ENCODE measurements around the gene CTSC. TPM values are rescaled to one million over a fixed set of nuclear protein-coding genes. Genes with fewer than 3 reads are reported as not detected.

The CTSC gene
- total RNA-seq (2014; rRNA removed; shearing (Covaris generic)): not detected in 2 replicates

DNA sequence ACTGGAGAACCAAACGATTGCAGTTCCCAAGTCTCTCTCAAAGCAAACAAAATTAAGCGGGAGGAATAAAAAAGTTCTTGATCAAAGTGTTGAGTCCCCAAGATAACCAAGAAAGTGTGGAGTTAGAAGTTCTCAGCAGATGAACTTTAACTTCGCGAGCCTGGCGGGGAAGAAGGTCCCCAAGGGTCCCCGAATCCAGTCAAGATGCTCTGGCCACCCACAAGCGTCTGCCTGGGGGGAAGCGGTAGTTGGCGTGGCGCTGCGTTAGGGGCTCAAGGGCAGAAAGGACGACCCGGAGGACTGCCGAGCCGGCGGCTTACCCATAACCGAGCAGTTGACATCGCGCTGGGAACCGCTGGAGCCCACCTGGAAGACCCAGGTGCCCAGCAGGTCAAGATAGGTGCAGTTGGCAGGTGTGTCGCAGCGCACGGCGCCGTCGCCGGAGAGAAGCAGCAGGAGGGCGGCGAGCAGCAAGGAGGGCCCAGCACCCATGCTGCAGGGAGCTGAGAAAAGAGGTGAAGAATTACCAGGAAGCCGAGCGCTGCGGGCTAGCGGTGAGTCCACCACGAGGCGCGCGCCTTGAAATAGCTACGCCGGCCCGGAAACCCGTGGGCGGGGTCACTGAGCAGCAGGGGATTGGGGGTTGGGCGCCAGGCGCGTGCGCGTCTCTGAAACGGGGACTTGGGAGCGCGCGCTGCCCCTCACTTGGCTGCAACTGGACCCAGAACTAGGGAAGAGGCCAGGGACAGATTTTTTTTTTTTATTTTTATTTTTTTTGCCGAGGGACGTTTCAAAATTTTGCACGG, at the start of gene CTSC:
TSS of gene CTSC (minus strand) at position 556 of the 806 bp plus-strand sequence. CDS start at position 492, 64 bp downstream.
- no peak for DNase-seq (ENCODE audit: low spot score)
- in situ Hi-C loops (cut with HindIII; ENCODE audit: low sequenced_read_pairs): no loop called here

DNA sequence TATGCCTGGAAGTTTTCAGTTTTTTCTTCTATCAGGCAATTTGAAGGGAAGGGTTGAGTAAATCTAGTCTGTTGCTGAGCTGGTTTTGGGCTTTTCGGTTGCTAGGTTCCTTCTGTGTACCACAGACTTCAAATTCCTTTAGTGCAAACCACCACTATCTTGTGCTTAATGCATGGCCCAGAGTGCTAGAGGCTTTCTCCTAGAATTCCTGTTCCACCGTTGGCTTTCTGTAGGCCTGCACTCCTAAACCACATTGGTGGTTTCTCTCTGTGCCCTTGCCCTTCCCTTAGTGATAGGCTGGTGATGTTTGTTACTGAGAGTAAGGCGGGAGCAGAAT, 47.1 kb upstream of the CTSC start:
- DNase-seq (ENCODE audit: low spot score): no peak

DNA sequence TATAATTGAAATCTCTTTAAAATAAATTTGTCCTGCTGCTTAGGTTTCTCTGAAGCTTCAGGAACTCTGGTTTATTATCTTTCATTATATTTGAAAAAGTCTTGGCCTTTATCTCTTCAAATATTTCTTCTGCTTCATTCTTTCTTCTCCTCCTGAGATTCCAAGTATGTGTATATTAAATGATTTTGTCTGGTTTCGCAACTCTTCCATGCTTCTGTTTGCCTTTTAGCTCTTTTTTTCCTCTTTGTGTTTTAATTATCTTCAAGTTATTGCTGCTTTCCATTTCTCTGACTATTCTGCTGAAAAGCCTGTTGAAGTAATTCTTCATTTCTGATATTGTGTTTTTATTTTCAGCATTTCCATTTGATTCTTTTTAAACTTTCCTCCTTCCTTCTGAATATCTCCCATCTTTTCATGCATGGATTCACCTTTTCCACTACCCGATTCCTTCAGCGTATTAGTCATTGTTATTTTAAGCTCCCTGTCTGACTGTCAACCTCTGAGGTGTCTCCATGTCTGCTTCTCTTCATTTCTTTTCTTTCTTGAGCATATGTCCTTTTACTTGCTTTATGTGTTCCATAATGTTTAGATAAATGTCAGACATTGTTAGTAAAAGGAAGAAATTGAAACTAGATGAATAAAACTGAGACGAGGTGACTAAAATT, 46.6 kb upstream of the CTSC start:
- in situ Hi-C loops (cut with HindIII; ENCODE audit: low sequenced_read_pairs): no loop called here
- no peak for DNase-seq (ENCODE audit: low spot score)

More for the DNA sequence above, 47.1 kb upstream of the CTSC start:
- in situ Hi-C loops (cut with HindIII; ENCODE audit: low sequenced_read_pairs): no loop called here

DNA sequence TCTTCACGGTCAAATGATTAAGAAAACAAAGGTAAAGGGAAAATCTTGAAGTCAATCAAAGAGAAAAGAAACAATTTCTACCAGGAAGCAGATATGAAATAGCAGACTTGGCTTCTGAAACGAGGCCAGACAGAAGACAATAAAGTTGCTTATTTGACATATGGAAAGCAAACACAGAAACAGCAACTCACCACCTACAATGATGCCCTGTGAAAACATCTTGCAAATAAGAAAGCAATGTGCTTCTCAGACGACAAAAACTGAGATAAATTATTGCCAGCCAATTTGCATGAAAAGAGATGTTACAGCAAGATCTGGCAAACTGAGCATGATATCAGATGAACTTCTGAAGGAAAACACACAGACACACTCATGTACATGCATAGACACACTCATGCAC, 45.9 kb upstream of the CTSC start:
- no peak for DNase-seq (ENCODE audit: low spot score)
- in situ Hi-C loops (cut with HindIII; ENCODE audit: low sequenced_read_pairs): no loop called here

DNA sequence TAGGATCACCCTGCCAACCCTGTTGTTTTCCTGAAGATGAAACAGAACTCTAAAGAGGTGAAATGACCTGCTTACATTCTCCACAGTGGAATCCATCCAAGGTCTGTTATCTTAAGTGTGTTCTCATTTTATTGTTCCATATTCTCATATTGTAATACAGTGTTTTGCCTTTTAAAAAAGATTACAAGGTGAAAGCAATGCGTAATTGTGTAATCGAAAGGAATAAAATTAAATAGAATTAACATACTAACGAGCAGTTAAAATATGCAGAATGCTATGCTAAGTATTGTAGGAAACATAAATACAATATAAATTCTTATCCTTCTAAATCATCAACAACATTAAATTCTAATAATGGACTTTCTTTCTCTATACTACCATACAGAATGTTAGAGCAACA, 41.6 kb upstream of the CTSC start:
- DNase-seq (ENCODE audit: low spot score): no peak
- in situ Hi-C loops (cut with HindIII; ENCODE audit: low sequenced_read_pairs): no loop called here

DNA sequence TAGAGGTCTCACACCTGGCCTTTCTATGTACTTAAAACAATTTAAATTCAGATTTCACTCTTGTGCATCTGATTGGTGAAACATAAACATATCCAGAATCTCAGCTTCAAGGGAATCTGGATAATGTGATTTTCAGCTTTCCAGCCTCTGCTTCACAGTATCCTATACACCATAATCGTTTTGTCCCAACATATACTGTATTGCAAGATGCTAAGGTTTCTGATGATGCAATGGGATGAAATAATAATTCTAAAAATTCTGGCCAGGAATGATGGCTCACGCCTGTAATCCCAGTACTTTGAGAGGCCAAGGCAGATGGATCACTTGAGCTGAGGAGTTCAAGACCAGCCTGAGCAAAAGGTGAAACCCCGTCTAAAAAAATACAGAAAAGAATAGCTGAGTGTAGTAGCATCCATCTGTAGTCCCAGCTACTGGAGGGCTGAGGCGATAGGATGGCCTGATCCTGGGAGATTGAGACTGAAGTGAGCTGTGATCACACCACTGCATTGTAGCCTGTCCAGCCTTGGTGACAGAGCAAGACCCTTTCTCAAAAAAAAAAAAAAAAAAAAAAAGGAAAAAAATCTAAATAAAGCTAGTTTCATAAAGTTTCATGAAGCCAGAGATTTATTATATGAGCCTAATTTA, 41.0 kb upstream of the CTSC start:
- DNase-seq (ENCODE audit: low spot score): no peak
- in situ Hi-C loops (cut with HindIII; ENCODE audit: low sequenced_read_pairs): no loop called here

DNA sequence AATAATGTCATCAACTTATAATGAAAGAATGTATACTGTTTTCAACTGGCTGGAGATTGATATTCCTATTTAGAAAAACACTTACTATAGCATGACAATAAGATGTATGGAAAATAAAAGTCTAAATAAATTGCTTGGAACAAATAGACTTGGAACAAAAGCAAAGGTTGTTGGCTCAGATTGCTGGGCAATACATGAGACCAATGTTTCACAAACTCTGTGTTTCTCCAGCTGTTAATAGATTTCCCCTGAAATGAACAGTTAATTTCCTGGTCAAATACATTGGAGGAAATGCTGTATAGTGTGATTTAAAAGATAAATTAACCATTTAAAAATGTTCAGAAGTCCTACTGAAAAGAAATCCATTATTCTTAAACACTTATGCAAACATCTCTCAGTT, 40.1 kb upstream of the CTSC start:
- DNase-seq (ENCODE audit: low spot score): no peak
- in situ Hi-C loops (cut with HindIII; ENCODE audit: low sequenced_read_pairs): no loop called here

DNA sequence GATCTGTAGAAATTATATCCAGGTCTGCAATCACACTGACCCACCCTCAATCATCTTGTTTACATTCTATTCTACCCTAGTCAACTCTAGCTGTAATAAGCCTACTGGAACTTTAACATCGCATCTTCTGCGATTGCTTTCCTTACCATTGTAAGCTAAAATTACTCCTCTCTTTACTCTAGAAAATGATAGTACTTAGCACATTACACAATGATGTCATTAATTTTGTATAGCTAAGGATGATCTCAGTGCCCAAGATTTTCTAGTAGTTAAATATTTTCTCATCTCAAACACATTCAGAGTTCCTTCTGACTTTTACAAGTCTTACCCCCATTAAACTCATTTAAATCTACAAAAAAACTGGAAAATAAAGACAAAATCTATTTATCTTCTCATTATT, 39.6 kb upstream of the CTSC start:
- no peak for DNase-seq (ENCODE audit: low spot score)
- in situ Hi-C loops (cut with HindIII; ENCODE audit: low sequenced_read_pairs): no loop called here

DNA sequence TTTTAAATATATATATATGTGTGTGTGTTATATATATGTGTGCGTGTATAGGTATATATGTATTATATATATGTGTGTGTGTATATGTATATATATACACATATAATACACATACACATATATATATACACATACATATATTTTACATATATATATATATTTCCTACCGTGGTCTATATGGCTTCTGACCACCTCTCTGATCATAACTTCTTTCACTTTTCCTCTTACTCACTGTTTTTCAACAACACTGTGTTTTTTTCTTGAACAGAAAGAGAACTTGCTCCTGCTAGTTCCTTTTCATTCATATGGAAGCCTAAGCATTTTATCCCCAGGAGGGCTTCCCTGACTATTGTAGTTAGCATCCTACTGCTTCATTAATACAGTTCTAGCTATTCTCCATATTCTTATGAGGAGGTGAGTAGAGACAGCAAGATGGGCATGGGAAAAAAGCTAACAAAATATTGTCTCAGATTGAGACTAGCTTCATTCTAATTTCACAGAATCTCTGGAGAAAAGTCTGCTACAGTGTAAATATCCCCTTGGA, 38.5 kb upstream of the CTSC start:
- in situ Hi-C loops (cut with HindIII; ENCODE audit: low sequenced_read_pairs): no loop called here

DNA sequence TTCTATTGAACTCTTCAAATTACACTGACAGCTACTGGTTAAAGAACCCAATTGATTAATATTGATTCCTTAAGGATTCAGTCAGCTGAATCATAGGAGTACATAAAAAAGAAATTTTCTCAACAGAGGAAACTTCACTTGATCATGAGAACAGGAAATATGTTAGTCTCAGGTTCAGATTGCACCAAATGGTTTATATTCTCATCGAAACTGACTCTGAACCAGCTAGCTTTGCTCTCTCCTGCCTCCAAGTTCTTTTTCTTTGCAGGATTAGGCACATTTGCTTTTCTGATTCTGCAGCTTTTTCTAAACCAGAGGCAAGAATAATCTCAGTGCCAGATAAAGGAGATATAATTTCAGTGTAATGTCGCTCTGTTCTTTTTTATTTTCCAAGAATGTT, 33.2 kb upstream of the CTSC start:
- in situ Hi-C loops (cut with HindIII; ENCODE audit: low sequenced_read_pairs): no loop called here
- no peak for DNase-seq (ENCODE audit: low spot score)

More for the DNA sequence above, 38.5 kb upstream of the CTSC start:
- no peak for DNase-seq (ENCODE audit: low spot score)

DNA sequence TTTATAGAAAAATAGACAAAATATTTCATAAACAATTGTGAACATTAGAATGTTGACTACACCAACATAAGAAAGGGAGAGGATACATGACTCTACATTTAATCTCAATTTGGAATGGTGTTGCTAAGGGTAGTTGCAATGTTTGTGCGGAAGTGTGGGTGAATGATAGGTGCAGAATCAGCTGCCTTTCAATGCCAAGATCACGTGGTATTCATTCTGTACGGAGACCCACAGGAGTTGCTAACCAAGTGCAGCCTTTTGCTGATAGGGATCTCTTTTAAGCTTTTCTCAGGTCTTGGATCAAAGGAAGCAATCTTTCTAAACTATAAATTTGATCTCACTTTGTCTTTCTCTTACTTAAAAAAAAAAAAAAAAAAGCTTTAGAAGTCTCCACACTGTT, 29.8 kb upstream of the CTSC start:
- DNase-seq (ENCODE audit: low spot score): no peak
- in situ Hi-C loops (cut with HindIII; ENCODE audit: low sequenced_read_pairs): no loop called here

DNA sequence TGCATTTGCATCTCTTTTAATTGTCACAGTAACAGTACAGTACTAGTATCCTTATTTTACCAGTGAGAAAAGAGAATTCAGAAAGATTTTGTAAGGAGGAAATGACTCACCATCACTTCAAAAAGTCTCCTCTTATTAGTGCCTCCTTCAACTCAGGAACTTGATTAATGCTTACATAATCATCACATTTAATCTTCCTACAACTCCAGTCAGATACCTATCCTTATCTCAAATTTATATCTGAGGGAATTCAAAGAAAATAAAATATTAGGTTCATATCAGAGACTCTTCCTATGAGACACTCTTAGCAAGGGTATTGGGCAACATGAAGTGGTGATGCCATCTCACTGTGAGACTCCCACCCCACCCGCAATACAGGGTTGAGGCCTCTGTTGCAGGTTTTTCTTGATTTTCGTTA, 26.1 kb upstream of the CTSC start:
- DNase-seq (ENCODE audit: low spot score): no peak
- in situ Hi-C loops (cut with HindIII; ENCODE audit: low sequenced_read_pairs): no loop called here

DNA sequence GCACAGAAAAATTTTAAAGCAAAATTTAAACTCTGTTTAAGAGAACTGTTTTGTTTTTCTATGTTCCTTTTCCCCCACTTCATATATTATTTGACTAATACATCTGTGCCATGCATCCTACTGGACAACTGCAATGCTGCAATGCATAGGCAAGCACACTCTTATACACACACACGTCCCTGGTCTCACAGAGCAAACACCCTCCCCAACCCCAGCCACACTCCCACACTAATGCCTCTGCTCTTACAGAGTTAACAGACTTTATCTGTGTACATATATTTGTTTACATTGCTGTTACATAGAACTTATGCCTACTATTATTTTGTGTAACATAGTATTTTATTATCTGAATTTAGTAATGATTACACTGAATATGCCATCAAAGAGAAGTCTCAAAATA, 25.5 kb upstream of the CTSC start:
- no peak for DNase-seq (ENCODE audit: low spot score)
- in situ Hi-C loops (cut with HindIII; ENCODE audit: low sequenced_read_pairs): no loop called here

DNA sequence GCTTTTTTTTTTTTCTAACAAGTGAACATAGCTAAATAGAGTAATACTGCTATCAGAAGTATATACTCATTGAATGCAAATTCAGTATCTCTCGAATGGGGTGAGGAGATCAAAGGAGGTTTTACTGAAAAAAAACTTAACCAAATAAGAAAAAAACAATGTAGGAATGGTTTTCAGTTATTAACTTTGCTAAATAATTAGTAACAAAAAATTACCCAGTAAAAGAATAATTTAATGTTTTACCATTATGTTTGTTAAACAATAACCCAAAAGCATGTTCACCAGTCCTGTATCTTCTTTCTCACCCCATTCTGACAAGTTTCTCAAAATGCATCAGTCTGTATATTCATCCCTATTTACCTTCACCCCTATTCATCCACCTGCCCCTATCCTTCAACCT, 22.6 kb upstream of the CTSC start:
- DNase-seq (ENCODE audit: low spot score): no peak
- in situ Hi-C loops (cut with HindIII; ENCODE audit: low sequenced_read_pairs): no loop called here

DNA sequence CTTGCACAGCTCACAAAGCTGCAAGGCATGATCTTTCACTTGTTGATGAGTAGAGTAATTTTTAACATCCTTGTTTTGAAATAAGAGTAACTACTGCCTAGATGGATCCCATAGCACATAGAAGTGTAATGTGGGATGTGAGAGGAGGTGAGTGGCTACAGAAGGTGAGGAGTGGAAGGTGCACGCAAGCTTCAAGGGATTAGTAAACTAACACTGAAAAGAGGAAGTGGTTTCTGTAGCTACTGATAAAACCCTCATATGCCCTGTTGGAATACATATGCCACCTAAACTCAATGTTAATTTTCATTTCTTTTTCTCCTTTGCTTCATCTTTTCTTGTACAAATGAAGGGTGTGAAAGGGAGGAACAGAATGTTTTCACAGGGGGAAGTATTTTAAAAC, 22.0 kb upstream of the CTSC start:
- in situ Hi-C loops (cut with HindIII; ENCODE audit: low sequenced_read_pairs): no loop called here
- DNase-seq (ENCODE audit: low spot score): no peak

DNA sequence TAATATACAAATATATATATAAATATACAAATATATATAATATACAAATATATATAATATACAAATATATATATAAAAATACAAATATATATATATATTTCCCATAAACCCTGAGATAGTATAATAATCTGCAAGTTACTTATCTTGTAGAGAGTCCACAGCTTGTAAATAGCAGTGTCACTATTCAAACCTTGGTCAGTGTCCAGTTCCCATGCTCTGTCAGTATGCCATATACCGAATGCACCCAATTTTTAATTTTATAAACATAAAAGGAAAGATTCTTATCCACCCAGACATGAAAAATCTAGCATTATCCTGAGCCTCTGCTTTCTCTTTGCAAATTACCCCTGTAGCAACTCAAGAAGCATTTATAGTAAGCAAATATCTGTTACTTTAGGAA, 21.6 kb upstream of the CTSC start:
- in situ Hi-C loops (cut with HindIII; ENCODE audit: low sequenced_read_pairs): no loop called here
- DNase-seq (ENCODE audit: low spot score): no peak

DNA sequence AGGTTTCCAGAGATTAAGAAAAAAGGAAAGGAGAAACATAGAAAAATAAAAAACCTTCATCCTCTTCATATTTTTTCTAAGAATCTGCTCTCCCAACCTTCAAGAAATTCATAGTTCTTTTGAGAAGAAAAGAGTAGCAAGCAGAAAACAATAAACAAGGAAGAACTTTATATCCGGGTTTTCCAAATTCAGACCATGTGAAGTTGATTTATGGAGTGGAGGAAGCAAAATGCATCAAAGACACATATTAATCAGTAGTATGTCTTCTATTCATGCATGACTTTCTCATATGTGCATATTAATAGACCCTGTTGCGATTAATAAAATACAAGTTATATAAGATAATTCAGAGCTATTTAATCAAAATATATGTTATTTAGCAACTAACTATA, 20.5 kb upstream of the CTSC start:
- in situ Hi-C loops (cut with HindIII; ENCODE audit: low sequenced_read_pairs): no loop called here

DNA sequence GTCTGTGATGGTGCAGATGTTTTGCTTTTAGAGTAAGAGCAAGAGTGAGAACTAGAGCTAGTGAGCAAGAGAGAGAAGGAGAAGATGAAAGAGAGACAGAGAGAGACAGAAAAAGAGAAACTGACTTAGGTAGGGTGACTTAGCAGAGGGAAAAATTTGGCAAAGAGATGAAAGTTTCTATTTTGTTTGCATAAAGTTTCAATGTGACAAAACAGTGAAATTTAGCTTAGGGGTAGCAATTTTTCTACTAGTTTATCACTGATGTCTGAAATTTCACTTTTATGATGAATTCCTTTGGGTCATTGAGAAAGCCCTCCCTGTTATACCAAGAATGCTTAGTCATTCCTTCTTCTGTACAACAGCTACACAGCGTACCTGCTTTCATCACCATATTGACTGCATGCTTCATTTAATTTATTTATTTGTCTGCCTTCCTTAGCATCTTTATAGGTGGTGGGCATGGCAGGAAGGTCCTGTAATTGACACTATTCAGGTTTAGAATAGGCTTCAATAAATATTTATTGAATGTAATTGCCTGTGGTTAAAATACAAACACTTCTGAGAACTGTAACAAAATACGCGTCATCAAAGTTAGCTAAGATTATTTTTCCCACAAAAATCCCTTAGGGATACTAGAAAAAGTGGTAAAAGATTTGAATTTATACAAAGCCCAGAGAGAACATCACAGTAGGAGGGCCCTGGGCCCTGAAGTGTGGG, 19.9 kb upstream of the CTSC start:
- DNase-seq (ENCODE audit: low spot score): no peak
- in situ Hi-C loops (cut with HindIII; ENCODE audit: low sequenced_read_pairs): no loop called here

More for the DNA sequence above, 20.5 kb upstream of the CTSC start:
- no peak for DNase-seq (ENCODE audit: low spot score)

DNA sequence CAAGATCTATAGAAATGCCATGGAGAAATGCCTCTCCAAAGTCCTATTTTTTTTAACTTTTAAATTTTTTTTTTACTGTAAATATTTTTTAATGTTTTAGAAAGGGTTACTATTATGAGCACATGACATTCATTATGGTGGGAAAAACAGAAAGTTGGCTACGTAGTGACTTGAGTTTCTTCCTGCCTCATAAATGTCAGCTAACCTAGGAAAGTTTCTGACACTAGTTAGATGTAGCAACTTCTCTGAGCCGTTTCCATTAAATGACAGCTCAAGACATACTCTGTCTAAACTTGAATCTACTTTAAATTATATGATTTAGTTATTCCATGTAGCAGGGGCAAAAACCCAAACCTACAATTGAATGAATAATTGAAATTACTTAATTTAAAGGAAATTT, 18.4 kb upstream of the CTSC start:
- DNase-seq (ENCODE audit: low spot score): no peak
- in situ Hi-C loops (cut with HindIII; ENCODE audit: low sequenced_read_pairs): no loop called here

DNA sequence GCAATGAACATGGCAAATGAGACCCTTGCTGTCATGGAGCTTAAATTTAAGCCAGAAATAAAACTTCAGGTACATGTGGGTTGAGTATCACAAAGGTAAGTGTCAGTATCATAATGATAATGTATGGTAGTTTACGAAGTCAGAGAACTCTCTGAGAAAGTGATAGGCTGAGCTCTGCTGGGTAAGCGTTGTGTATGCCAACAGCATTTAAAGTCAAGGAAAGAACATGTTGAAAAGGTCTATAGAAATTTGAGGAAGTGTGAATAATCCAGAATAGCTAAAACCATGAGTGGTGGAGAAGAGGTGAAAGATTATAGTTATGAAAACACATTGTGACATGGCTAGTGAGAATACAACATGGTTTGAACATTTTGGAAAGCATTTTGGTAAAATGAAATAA, 17.4 kb upstream of the CTSC start:
- no peak for DNase-seq (ENCODE audit: low spot score)
- in situ Hi-C loops (cut with HindIII; ENCODE audit: low sequenced_read_pairs): no loop called here
